IPS-18c (cell line): Measurements from ENCODE around the gene GNAZ.

Experiments
- H3K4me3 ChIP-seq: 2 replicates; pipeline ENCODE4 v1.7.0; 2013; ENCODE audit warnings: low read depth, mild to moderate bottlenecking, low read length, moderate library complexity; ENCODE audit not compliant: insufficient read depth
- H3K9me3 ChIP-seq: one replicate; pipeline ENCODE4 v1.6.1; 2013; ENCODE audit warnings: mild to moderate bottlenecking, low read length, moderate library complexity; ENCODE audit not compliant: control insufficient read depth, insufficient read depth

The GNAZ gene

DNA sequence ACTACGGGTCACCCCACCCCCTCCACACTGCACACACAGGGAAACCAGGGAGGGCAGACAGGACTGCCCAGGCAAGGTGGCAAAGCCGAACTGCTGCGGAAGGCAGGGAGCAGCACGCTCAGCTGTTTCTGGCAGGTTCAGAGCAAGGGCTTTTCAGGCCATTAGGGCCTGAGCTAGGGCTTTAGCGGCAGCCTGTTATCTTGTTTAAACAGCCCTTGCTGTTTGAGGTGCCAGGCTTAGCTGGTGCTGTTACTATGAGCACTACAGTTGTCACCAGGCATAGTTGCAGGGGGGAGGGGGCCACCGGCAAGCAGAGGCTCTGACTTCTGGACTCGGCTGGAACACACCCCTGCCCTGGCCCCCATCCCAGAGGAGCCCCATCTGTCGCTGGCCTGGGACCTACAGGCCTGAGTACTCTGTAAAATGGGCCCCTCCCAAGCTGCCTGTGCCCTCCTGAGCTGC lies 36.6 kb downstream of the GNAZ start:
- Histone ChIP-seq H3K4me3 (no peak overlapping the region), H3K9me3 (no peaks in the 10 kb centered on the region)

DNA sequence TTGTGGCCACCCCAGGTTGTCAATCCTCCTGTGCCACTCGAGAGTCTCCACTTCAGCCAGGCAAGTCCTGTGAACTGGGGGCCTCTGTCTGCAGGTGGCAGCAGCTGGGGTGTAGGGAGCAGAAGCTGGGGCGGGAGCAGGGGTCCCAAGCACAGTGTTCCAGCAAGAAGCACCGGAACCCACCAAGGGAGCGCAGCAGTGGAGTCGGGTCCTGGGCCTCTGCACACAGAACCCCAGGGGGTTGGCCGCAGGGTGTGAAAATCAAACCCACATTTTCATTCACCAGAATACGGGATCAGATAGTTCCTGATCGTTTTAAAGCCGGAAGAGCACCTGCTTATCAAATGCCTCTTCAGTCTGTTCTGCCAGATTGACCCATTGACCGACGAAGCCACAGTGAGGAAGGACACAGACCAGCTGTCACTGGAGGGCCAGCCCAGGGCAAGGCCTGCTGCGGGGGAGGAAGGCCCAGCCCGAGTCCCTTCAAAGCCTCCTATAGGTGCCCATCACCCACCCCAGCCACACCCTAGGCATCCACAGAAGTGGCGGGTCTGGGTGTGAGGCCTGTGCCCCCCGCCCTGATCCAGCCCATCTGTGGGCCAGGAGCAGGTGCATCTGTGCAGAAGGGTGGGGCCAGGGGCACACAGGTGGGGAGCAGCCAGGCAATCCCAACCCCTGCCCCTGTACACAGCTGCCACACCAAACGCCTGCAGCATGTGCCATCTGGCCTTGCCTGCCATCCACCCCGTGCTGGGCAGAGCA lies 37.3 kb downstream of the GNAZ start:
- Histone ChIP-seq H3K4me3 (no peak overlapping the region), H3K9me3 (no peaks in the 10 kb centered on the region)

DNA sequence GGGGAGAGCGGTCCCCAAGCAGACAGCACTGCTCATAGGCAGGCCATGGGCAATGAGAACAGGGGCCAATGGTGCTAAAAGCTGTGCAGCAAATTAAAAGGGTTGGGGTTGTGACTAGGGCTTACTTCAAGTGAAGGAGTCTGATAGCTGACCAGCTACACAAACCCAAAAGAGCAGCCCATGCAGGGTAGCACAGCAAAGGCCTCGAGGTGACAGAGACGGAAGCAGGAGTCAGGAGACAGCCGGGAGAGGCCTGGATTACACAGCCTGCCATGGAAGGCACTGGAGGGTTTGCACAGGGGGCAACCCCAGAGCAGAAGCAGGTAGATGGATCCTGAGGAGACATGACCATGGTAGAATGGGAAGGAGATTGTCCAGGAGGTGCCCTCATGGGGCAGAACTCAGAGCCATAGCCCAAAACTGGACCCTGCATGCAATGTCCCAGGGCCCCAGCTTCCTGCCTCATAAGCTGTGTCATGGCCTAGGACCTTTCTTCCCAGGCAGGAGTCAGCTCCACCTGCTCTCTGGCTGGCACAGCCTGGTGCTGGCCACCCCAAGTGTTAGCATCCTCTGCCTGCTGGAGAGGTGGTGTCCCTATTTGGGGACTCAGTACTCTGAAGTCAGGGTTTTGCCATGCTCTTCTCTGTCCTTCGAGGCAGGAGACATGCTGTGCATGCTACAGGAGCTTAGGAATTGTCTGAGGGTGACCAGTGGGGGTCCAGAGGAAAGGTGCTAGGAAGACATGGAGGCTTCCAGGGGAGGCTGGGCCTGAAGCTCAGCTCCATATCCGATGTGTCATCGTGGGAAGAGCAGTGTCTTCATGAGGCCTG lies 38.1 kb downstream of the GNAZ start:
- H3K9me3 ChIP-seq, result no peaks in the 10 kb centered on the region
- no peak overlapping the region for H3K4me3 ChIP-seq

DNA sequence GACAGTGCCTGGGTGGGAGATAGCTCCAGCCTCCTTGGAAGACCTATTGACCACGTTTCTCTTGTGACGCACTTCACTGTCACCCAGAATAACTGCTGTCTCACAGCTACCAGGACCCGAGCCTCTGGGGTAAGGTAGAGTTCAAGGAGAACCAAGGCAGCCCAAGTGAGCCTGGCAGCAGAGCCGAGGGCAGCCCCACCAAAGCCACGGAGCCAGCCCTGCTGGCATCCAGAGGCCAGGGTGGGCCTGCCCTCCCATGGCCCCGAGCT lies 38.7 kb downstream of the GNAZ start:
- Histone ChIP-seq H3K4me3 (no peak overlapping the region), H3K9me3 (no peaks in the 10 kb centered on the region)

DNA sequence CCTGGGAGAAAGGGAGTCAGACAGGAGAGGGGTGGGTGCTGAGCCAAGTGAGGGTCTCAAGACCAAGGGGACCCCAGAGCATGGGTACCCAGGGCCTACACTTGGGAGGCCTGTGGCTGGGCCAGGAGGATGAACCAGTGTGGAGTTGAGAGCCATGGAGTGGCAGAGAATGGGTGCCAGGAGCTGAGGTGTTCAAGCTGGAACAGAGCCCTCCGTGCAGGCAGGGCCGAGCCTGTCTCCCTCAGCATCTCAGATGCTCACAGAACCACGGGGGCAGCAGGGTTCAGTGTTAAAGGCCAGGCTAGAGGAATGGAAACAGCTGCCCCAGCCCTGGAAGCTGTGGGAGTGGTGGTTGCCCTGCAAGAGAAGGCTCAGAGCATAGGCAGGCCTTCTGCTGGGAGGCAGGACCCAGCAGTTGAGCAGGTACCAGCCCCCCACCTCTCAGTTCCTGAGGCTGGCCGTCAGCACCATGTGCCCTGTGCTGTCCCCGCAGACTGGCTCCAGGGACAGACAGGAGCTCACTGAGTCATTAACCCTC lies 39.2 kb downstream of the GNAZ start:
- Histone ChIP-seq H3K4me3 (no peak overlapping the region), H3K9me3 (no peaks in the 10 kb centered on the region)

DNA sequence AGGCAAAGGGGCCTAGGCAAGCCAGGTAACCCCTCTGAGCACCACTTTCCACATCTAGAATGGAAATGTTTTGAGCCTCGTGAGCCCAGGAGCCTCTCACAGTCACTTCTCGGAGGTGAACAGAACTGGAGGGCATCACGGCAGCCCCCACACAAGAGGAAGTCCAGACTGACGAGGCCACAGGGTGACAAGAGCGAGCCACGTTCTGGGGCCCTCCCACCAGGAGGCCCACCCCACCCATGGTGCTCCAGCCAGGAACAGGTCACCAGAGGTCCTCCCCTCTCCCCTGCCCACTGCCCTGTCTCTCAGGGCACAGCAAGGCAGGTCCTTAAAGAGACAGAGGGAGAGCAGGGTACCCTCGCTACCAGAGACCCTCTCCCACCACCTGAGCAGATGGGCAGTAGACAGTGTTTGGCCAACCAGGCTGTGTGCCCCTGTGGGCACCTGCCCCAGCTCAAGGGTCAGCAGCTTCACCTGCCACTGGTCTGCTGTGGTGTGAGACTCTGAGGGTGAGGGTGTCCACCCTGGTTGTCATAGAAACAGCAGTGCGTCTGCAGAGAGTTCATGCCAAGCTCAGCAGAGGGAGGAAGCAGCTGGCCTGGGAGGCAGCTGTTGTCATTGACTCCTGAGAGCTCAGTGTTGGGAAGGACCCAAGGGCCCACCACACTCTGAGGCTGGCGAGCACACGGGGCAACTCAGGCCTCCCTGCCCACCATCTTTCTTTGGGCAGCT lies 40.0 kb downstream of the GNAZ start:
- peaks cover 2% of the 10 kb centered on the region for H3K9me3 ChIP-seq
- no peak overlapping the region for H3K4me3 ChIP-seq

DNA sequence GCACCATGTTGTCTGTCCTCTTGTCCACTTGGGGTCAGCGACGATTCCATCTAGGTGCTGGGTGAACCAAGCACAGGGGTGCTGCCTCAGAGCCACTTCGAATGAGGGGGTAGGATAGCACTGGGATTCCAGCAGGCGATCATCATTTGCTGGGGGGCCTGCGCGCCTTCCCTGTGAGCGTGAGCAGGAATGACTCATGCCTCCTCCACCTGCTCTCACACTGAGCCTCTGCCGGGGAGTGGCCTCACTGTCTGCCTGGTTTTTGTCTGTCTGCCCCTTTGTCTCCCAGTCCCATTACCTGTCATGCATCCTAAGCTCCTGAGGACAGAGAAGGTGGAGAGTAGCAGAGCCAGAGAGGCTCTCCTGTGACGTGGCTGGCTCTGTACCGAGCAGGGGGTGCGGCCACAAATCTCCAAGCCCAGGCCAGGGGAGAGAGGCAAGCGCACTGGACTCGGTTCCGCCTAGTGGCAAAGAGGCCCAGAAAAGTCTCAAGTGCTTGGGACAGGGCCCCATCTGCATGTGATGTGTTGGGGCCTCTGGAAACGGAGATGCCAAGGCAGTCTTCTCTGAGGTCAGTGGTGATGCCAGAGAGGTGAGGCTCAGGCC lies 40.7 kb downstream of the GNAZ start:
- peaks cover 2% of the 10 kb centered on the region for H3K9me3 ChIP-seq
- no peak overlapping the region for H3K4me3 ChIP-seq

DNA sequence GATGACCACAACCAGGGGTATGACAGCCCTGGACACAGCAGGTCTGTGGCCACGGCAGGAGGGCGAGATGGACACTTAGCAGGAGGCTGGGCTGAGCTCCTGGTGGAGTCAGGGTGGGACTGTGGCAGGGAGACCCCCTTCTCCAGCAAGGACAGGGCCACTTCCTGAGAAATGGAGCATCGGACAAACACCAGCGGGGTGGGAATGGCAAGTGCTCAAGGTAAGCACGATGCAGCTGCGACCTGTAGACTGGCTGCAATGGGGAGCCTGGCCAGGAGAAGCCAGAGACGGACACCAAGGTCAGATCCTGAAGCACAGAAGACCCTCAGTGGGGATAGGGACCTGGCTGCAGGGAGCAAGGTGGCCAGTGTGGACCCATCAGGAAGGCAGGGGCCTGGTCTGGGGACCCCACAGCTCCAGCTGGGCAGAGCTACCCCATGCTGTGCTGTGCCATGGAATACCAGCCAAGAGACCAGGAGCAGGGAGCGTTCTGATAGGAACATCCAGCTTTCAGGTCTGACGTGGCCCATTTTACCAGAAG lies 42.2 kb downstream of the GNAZ start:
- no peak overlapping the region for H3K4me3 ChIP-seq
- H3K9me3 ChIP-seq, result peaks cover 2% of the 10 kb centered on the region

DNA sequence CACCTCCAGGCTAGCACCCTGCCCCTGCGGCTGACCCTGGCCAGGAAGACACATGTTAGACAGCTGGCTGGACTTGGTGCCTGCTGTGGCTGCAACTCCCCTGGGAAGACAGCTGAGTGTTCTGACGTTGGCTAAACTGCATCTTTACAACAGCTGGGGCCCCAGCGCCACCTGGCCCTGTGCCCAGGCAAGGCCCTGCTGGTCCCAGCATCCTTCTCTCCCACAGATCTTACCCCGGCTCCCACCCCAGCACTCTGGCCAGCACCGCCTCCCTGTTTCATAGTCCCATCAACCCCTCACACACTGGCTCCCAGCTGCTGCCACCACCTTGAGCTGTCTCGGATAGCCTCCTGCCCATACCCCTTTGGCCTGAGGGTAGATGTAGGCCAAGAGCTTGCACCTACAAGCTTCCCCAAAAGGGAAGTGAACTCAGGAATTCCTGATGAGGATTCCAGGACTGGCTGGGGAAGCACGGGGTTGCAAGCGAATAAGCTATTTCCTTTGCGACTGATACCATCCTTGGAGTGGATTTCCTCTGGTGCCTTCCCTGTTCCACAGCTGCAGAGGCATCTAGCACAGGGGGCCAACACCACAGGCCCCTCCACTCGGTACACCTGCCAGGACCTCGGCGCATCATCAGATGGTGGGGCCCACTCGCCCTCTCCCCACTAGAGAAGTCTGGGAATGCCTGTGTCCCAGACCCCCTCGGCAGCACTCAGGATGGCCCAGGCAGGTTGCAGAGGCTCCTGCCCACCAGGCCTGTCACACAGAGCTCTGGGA lies 42.9 kb downstream of the GNAZ start:
- Histone ChIP-seq H3K9me3 (peaks cover 2% of the 10 kb centered on the region), H3K4me3 (no peak overlapping the region)

DNA sequence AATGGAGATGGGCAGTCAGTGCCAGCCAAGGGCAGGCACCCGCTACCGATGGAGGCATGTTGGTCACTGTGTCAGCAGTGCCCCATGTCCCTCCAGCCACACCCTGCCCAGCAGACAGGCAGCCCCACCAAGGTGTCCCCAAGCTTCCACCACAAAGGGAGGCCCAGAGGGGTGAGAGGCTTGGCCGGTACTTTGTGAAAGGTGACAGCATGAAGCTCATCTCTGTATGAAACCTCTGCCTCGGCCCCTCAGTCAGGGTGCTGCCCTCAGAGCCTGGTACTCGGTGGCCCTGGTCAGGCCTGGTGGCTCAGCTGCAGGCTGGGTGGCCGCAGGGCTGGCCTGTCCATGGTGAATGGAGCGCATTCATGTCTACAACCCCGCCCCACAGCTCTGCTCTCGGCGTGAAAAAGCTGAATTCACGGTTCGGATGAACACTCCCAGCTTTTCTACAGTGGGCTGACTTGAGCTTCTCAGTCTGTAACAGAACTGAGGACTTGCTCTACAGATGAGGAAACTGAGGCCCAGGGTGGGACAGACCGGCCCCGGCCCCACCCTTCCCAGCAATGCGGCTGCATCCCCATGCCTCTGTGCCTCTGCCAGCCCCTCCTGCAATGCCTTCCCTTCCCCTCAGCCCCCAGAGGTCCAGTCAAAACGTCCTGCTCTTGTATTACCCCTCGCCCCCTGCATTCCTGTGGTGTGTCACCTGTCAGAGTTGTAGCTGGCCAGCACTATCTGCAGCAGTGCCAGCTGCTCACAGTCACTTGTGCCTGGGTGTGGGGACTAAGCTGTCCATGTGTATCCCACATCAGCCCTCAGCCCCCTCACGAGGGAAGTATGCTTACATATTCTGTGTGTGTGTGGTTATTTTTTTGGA lies 43.8 kb downstream of the GNAZ start:
- no peak overlapping the region for H3K4me3 ChIP-seq

DNA sequence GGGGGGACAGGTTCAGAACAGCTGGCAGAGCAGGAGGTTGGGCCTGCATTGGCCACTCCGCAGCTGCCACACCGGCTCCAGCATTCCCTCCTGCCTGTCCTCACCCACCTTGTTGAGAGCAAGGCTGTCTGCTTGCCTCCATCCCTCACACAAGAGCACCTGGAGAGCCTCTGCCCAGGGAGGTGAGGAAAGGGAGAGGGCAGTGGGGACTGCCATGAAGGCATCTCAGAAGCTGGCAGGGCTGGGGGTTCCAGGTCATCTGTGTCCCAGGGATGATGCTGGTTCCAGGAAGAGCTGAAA lies 44.4 kb downstream of the GNAZ start:
- no peak overlapping the region for H3K4me3 ChIP-seq
- peaks cover 2% of the 10 kb centered on the region for H3K9me3 ChIP-seq

More for the DNA sequence above, 43.8 kb downstream of the GNAZ start:
- H3K9me3 ChIP-seq, result peaks cover 2% of the 10 kb centered on the region

DNA sequence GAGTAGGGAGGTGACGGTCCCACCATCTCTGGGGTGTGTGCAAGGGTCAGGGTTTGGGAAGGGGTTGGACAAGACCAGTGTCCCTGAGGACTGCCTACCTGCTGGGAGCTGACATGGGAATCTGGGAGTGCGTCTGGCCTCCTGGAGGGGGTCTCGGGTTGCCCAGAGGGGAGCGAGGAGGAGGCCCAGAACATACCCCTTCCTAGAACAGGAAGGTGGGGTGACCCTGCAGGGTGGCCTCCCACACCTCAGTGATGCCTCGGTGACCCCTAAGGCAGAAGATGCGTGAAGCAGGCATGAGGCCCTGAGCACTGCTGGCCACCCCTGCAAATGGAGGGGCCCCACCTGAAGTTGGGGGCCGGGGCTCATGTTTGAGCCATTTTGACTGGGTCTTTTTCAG lies 45.0 kb downstream of the GNAZ start:
- H3K9me3 ChIP-seq, result peaks cover 2% of the 10 kb centered on the region
- H3K4me3 ChIP-seq, result no peak overlapping the region

DNA sequence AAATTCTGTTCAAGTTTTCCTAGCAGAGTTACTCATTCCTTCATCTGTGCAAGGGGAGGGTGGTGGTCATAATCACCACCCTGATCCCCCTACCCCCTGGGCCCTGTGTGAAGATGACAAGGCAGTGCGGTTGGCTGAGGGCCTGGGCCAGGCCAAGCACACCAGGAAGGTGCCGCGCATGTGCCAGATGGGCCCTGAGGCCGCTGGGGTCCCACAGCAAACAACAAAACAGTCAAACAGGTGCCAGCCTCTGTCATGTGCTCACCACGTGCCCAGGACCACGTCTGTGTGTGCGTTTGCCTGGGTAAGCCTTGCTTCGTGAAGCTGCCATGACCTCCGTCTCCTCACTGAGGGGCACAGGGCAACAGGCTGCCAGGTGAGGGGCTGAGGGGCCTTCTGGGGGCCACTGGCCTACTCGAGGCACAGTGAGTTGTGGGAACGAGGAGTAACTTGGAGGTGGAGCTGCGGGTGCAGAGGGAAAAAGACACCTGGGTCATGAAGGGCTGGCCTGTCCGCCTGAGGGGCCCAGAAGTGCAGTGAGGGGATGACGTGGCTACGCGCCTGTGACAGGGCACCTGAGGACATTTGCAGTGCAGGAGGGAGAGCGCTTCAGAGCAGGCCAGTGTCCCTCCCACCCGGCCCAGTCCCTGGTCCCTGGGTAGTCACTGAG lies 45.6 kb downstream of the GNAZ start:
- H3K9me3 ChIP-seq, result peaks cover 2% of the 10 kb centered on the region
- no peak overlapping the region for H3K4me3 ChIP-seq

DNA sequence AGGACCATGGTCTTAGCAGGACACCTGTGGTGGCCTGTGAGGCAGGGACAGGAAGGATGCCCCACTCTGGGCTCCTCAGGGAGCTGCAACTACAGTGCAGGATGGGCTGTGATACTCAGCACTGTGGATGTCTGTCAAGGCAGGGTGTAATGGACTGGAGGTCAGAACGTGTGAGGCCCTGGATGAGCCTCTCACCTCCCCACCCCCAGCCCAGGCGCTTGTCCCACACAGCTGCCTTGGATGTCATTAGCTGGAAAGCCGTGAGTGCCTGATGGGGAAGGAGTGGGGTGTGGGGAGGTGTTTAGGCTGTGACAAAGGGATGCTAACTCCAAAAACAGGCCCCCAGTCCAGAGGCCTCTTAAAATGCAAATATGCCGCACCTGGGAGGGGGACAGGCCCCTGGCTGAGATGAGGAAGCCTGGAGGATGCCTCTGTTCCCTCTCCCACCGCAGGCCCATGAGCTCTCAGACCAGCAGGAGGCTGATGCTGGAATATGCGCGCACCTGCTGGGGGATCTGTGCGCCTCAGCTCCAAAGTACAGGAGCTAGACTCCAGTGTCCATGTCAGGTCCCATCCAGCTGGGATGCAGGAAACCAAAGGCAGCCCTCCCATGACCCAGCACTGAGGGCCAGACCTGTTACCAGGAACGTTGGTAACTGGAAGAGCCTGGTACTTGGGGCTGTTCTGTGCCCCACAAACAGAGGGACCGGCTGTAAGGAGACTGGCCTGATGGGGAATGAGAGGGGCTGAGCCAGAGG lies 46.4 kb downstream of the GNAZ start:
- Histone ChIP-seq H3K9me3 (peaks cover 2% of the 10 kb centered on the region), H3K4me3 (no peak overlapping the region)

DNA sequence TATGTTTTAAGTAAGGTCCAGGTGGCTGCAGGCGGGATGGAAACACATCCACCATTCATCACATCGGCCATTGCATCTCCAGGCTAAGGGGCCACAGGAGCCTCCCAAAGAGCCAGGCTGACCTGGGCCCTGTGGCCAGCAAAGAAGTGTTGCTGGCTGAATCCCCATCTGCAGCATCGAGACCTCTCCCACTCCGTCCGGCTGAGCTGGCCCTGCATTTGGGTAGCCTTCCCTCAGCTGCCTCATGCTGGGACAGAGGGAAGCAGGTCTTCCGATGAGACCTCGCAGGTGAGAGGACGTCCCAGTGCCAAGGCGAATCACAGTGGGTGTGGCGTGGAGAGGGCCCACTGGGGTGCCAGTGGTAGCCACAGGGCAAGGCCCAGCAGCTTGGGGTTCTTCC lies 47.0 kb downstream of the GNAZ start:
- no peak overlapping the region for H3K4me3 ChIP-seq
- peaks cover 2% of the 10 kb centered on the region for H3K9me3 ChIP-seq
